Mesenchymal stem cell (in vitro differentiated cells and primary cell): Measurements from ENCODE around the gene POC1B.

Experiments
- DNase-seq: peaks from one replicate; pipeline ENCODE4 v3.0.0-alpha.2; 2013
- H2AFZ ChIP-seq: one replicate; pipeline ENCODE4 v1.6.1; 2013; ENCODE audit warnings: low read depth, mild to moderate bottlenecking, control low read depth, inconsistent platforms, low read length, moderate library complexity
- H2AK5ac ChIP-seq: 2 replicates; pipeline ENCODE4 v1.6.1; 2013; ENCODE audit warnings: low read length, moderate library complexity, mild to moderate bottlenecking, inconsistent platforms; ENCODE audit not compliant: severe bottlenecking
- H2BK120ac ChIP-seq: one replicate; pipeline ENCODE4 v1.6.1; 2013; ENCODE audit warnings: low read depth, mild to moderate bottlenecking, inconsistent platforms, low read length, moderate library complexity
- H2BK12ac ChIP-seq, 2 experiments: one replicate each; pipeline ENCODE4 v1.6.1; 2013; ENCODE audit warnings: inconsistent platforms in 2 of 2, low read length in 2 of 2, mild to moderate bottlenecking in 2 of 2, moderate library complexity in 2 of 2, control low read depth in 1 of 2
- H2BK15ac ChIP-seq: one replicate; pipeline ENCODE4 v1.6.1; 2013; ENCODE audit warnings: mild to moderate bottlenecking, low read depth, inconsistent platforms; ENCODE audit not compliant: poor library complexity, severe bottlenecking
- H2BK5ac ChIP-seq: 2 replicates; pipeline ENCODE4 v1.6.1; 2013; ENCODE audit warnings: low read depth, mild to moderate bottlenecking, low read length, control low read depth, inconsistent platforms; ENCODE audit not compliant: poor library complexity, severe bottlenecking
- H3K14ac ChIP-seq, 2 experiments: one replicate each; pipeline ENCODE4 v1.6.1; 2013; ENCODE audit warnings: inconsistent platforms in 2 of 2, low read length in 2 of 2, control low read depth in 1 of 2, mild to moderate bottlenecking in 1 of 2, moderate library complexity in 1 of 2
- H3K18ac ChIP-seq, 2 experiments: one replicate each; pipeline ENCODE4 v1.6.1; 2013; ENCODE audit warnings: inconsistent platforms in 2 of 2, low read length in 2 of 2, control low read depth in 1 of 2, low read depth in 1 of 2, mild to moderate bottlenecking in 1 of 2
- H3K23ac ChIP-seq, 2 experiments: one replicate each; pipeline ENCODE4 v1.6.1; 2013; ENCODE audit warnings: inconsistent platforms in 2 of 2, low read length in 2 of 2, mild to moderate bottlenecking in 2 of 2, moderate library complexity in 2 of 2, control low read depth in 1 of 2
- H3K27ac ChIP-seq: 2 replicates; pipeline ENCODE4 v1.5.1; 2013; ENCODE audit warnings: mild to moderate bottlenecking, moderate library complexity, low read length, control low read depth, inconsistent platforms; ENCODE audit not compliant: poor library complexity, severe bottlenecking
- H3K27me3 ChIP-seq, 2 experiments: 2 replicates each; pipeline versions ENCODE4 v1.6.1 to v1.7.0; 2013; ENCODE audit warnings: low read length in 2 of 2, mild to moderate bottlenecking in 2 of 2, moderate library complexity in 2 of 2, control low read depth in 1 of 2, inconsistent platforms in 1 of 2; ENCODE audit not compliant: control insufficient read depth in 1 of 2, insufficient read depth in 1 of 2
- H3K36me3 ChIP-seq, 2 experiments: 2 replicates each; pipeline versions ENCODE4 v1.6.1 to v1.7.0; 2013; ENCODE audit warnings: low read length in 2 of 2, control low read depth in 1 of 2, inconsistent platforms in 1 of 2, low read depth in 1 of 2, mild to moderate bottlenecking in 1 of 2; ENCODE audit not compliant: insufficient read depth in 2 of 2, control insufficient read depth in 1 of 2
- H3K4ac ChIP-seq, 2 experiments: one replicate each; pipeline ENCODE4 v1.6.1; 2013; ENCODE audit warnings: inconsistent platforms in 2 of 2, low read length in 2 of 2, mild to moderate bottlenecking in 2 of 2, moderate library complexity in 2 of 2, control low read depth in 1 of 2, low read depth in 1 of 2
- H3K4me1 ChIP-seq: 2 replicates; pipeline ENCODE4 v1.6.1; 2013; ENCODE audit warnings: low read depth, low read length, control low read depth; ENCODE audit not compliant: control insufficient read depth, insufficient read depth
- H3K4me2 ChIP-seq: 2 replicates; pipeline ENCODE4 v1.6.1; 2013; ENCODE audit warnings: low read length, mild to moderate bottlenecking, inconsistent platforms; ENCODE audit not compliant: poor library complexity, severe bottlenecking
- H3K4me3 ChIP-seq, 2 experiments: 2 replicates each; pipeline versions ENCODE4 v1.5.1 to v1.7.0; 2013; ENCODE audit warnings: low read length in 2 of 2, mild to moderate bottlenecking in 2 of 2, control low read depth in 1 of 2, low read depth in 1 of 2; ENCODE audit not compliant: insufficient read depth in 1 of 2
- H3K79me1 ChIP-seq: replicated peaks from 2 replicates; pipeline ENCODE4 v1.6.1; 2013; ENCODE audit warnings: mild to moderate bottlenecking, control low read depth, low read length, inconsistent platforms; ENCODE audit not compliant: poor library complexity, severe bottlenecking
- H3K9ac ChIP-seq: 2 replicates; pipeline ENCODE4 v1.7.0; 2013; ENCODE audit warnings: mild to moderate bottlenecking, low read length, moderate library complexity
- H3K9me3 ChIP-seq: 2 replicates; pipeline ENCODE4 v1.7.0; 2013; ENCODE audit warnings: mild to moderate bottlenecking, low read length; ENCODE audit not compliant: control insufficient read depth
- H4K8ac ChIP-seq: one replicate; pipeline ENCODE4 v1.6.1; 2013; ENCODE audit warnings: inconsistent platforms, mild to moderate bottlenecking, low read length, moderate library complexity
- H4K91ac ChIP-seq: one replicate; pipeline ENCODE4 v1.6.1; 2013; ENCODE audit warnings: mild to moderate bottlenecking, low read length, inconsistent platforms
- WGBS: methylation state at CpG from one replicate; pipeline ENCODE4 v1.1.7; 2013; ENCODE audit warnings: mixed read lengths; 5-methylcytosine and 5-hydroxymethylcytosine counted together

POC1B gene

DNA sequence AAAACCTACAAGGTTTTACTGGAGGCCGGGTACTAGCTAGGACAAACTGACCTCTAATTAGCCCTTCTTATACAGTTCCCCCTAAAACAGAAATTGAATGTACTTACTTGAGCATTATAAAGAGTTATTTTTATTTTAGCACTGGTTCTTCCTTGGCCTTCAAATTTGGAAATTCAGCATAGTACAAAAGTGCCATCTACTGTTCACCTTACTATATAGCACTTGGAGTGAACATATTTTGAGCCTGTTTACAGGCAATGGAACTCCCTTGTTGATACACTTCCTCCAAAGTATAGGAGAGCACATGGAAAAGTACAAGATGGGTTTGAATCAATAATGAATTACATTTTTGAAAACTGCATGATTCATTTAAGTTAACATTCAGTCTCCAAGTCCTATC, 3.9 kb upstream of the POC1B start:
- Histone ChIP-seq H2BK15ac (no peak overlapping the region), H2AFZ (no peak overlapping the region), H3K9ac (peak overlapping the region; percentile 42), H4K91ac (no peak overlapping the region), H3K23ac (no peak overlapping the region), H3K4me3 (no peak overlapping the region), H3K4me1 (no peaks in the 10 kb centered on the region), H3K4ac (no peak overlapping the region), H2BK12ac (no peak overlapping the region), H2AK5ac (no peak overlapping the region), H3K9me3 (no peaks in the 10 kb centered on the region), H3K18ac (no peak overlapping the region), H3K27me3 (no peaks in the 10 kb centered on the region), H2BK5ac (no peak overlapping the region), H3K79me1 (peaks cover 4% of the 10 kb centered on the region), H3K14ac (no peak overlapping the region), H3K27ac (no peak overlapping the region), H4K8ac (no peak overlapping the region), H2BK120ac (no peak overlapping the region), H3K4me2 (no peak overlapping the region), H3K36me3 (no peaks in the 10 kb centered on the region)
- DNase-seq = peak; percentile 67
- 20% methylated on average over 1 of the region's 1 CpG for WGBS

- Histone ChIP-seq H3K23ac (no peak overlapping the region), H3K9me3 (no peaks in the 10 kb centered on the region), H3K27ac (no peak overlapping the region), H2BK5ac (no peak overlapping the region), H4K91ac (no peak overlapping the region), H3K36me3 (peaks cover under 1% of the 10 kb centered on the region in 2 experiments), H3K27me3 (no peaks in the 10 kb centered on the region), H3K9ac (no peak overlapping the region), H3K79me1 (peaks cover 7% of the 10 kb centered on the region), H3K4me2 (no peak overlapping the region), H3K4me1 (peaks cover 3% of the 10 kb centered on the region), H3K4me3 (no peak overlapping the region), H3K14ac (no peak overlapping the region), H3K18ac (no peak overlapping the region), H2AK5ac (no peak overlapping the region), H2AFZ (no peak overlapping the region), H2BK15ac (no peak overlapping the region), H2BK120ac (no peak overlapping the region), H3K4ac (no peak overlapping the region), H2BK12ac (no peak overlapping the region), H4K8ac (no peak overlapping the region)
- DNase-seq = no peak
- WGBS = 90% methylated on average over 4 of the region's 4 CpGs
Measured at GRCh38 chr12:89528434-89528833, 2.6 kb upstream of the POC1B start.

DNA sequence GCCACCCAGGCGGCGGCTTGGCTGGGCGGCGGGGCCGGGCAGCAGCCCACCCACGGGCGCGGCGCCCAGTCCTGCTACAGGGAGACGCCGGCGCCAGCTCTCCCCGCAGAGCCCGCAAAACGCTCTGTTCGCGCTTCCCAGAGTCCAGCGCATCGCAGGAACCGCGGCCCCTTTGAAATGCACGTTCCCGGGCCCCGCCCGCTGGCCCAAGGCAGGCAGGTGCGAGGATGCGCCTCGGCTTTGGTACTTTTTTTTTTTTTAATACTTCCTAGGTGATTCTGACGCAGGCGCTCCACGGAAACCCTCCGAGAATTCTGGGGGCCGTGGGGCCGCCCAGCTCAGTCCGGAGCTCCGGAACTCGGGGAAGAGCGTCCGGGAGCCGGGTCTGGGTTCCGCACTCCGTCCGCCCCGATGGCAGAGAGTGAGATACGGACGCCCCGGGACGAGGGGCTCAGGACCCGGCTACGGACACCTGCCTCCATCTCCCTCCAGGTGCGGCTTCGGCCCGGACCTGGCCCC, 483 bp downstream of the POC1B start:
- Histone ChIP-seq H2BK120ac (peak overlapping the region; percentile 80), H2BK15ac (peak overlapping the region; percentile 77), H3K4me3 (peak overlapping the region; percentile 93 to 96), H3K23ac (peak overlapping the region in 1 of 2 experiments; percentile 92), H2AFZ (peak overlapping the region; percentile 84), H3K9me3 (no peaks in the 10 kb centered on the region), H3K27me3 (no peaks in the 10 kb centered on the region), H3K36me3 (peaks cover 3 to 13% of the 10 kb centered on the region in 2 experiments), H2BK5ac (peak overlapping the region; percentile 77), H3K14ac (peak overlapping the region in 1 of 2 experiments; percentile 31), H3K9ac (peak overlapping the region; percentile 94), H2BK12ac (peak overlapping the region in 1 of 2 experiments; percentile 16), H3K4ac (peak overlapping the region; percentile 28 to 84), H3K27ac (peak overlapping the region; percentile 70), H3K18ac (peak overlapping the region; percentile 30 to 63), H3K4me2 (peak overlapping the region; percentile 72), H3K4me1 (peaks cover 5% of the 10 kb centered on the region), H3K79me1 (peaks cover 9% of the 10 kb centered on the region), H4K91ac (peak overlapping the region; percentile 85), H4K8ac (peak overlapping the region; percentile 81), H2AK5ac (no peak overlapping the region)
- DNase-seq = peak; percentile 33
- WGBS = under 1% methylated on average over 44 of the region's 53 CpGs

DNA sequence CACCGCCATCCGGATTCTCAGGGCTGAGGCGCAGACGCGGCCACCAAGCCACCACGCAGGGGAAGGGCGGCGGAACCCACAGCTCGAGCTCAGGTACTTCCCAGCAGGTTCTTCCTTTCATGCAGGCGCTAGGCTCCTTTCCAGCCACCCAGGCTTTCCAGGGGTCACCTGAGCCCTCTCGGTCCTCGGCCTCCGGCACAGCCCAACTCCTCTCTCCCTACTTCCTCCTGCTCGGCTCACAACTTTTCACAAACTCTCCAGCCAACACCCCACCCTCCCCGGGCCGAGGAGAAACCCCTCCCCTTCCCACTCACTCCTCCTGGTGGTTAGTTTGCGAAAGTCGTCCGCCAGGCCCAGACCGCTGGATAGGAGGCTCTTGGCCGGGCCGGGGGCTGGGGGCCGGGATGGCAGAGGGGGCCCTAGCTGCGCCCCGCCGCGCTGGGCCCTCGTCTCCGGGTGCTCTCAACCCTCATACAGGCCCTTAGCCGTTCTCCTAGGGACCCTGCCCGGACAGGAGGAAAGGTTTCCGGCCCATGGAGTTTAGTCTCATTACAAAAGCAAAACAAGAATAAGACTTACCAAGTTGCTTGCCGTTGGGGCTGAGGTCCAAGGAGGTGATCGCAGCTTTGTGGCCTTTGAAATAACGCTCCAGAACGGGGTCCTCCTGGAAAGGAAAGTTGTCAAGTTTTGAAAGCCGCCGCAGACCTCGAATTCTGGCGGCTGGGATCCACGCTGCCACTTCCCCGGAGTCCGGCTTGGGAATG, 1.1 kb downstream of the POC1B start, which contains the start of gene GALNT4:
TSS of gene GALNT4 (minus strand) at position 256 of the 764 bp plus-strand sequence. CDS start at position 9, 247 bp downstream.
- peak within 1 kb of the TSS; percentile 77 for H2BK5ac ChIP-seq
- H2BK120ac ChIP-seq = peak within 1 kb of the TSS; percentile 80
- H3K4me2 ChIP-seq = peak within 1 kb of the TSS; percentile 72
- DNase-seq = peak; percentile 92
- no peaks in the 10 kb centered on the region for H3K9me3 ChIP-seq
- H3K27ac ChIP-seq = peak within 1 kb of the TSS; percentile 70
- peaks cover 3 to 13% of the 10 kb centered on the region in 2 experiments for H3K36me3 ChIP-seq
- peak within 1 kb of the TSS in 1 of 2 experiments; percentile 95 for H3K14ac ChIP-seq
- peak within 1 kb of the TSS; percentile 93 to 96 for H3K4me3 ChIP-seq
- peak within 1 kb of the TSS; percentile 67 to 69 for H3K18ac ChIP-seq
- H4K91ac ChIP-seq = peak within 1 kb of the TSS; percentile 85
- peak within 1 kb of the TSS; percentile 94 for H3K9ac ChIP-seq
- H2BK15ac ChIP-seq = peak within 1 kb of the TSS; percentile 77
- H3K4me1 ChIP-seq = peaks cover 5% of the 10 kb centered on the region
- H2AFZ ChIP-seq = peak within 1 kb of the TSS; percentile 84
- H3K27me3 ChIP-seq = no peaks in the 10 kb centered on the region
- peaks cover 9% of the 10 kb centered on the region for H3K79me1 ChIP-seq
- H2BK12ac ChIP-seq = peak within 1 kb of the TSS in 1 of 2 experiments; percentile 69
- peak within 1 kb of the TSS in 1 of 2 experiments; percentile 92 for H3K23ac ChIP-seq
- 2% methylated on average over 43 of the region's 43 CpGs for WGBS
- peak within 1 kb of the TSS; percentile 95 for H4K8ac ChIP-seq
- H3K4ac ChIP-seq = peak within 1 kb of the TSS; percentile 46 to 84
- no peak within 1 kb of the TSS for H2AK5ac ChIP-seq
